Measurements from ENCODE around the gene USP7. TPM values are rescaled to one million over a fixed set of nuclear protein-coding genes. Genes with fewer than 3 reads are reported as not detected.

The USP7 gene
- total and polyA plus RNA-seq, 10 of the 15 experiments (the other 5 are each of a cell fraction or from before 2014, with no cell fraction given), result 16.2 to 133 (median 60.5) TPM

DNA sequence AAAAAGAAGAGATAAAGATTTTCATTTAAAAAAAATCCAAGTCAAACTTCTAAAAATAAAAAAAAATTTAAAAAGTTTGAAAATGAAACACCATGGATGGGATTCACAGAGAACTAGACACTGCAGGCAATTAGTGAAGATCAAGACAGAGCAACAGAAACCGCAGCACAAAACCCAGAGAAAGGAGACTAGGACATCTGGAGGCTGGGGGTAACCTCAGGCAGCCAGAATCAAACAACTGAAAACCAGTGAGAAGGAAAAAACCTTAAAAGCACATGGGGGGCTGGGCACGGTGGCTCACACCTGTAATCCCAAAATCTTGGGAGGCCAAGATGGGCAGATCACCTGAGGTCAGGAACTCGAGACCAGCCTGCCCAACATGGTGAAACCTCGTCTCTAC lies 50.9 kb downstream of the USP7 start:
- H3K36me3 ChIP-seq (ENCODE audit: control insufficient read depth in 2 of 2, insufficient read depth in 2 of 2, low read length in 1 of 2), result peaks cover 33 to 51% of the 10 kb centered on the region in 2 experiments
- H3K4me2 ChIP-seq (ENCODE audit: control insufficient read depth, insufficient read depth), result no peak overlapping the region
- BruUV-seq (replicated peaks), result no TSS peak
- H3K79me2 ChIP-seq (ENCODE audit: control insufficient read depth, insufficient read depth, low read length), result no peaks in the 10 kb centered on the region; the same call in none of the 2 replicates
- H3K9ac ChIP-seq (ENCODE audit: control insufficient read depth, insufficient read depth, low read length), result no peak overlapping the region
- intact Hi-C loops (cut with micrococcal nuclease; ENCODE audit: unreplicated experiment) (no loop called here), in situ Hi-C loops (cut with MboI) (no loop called here)
- H3K4me3 ChIP-seq, result no peak overlapping the region
- ChIA-PET SMC1A (ENCODE audit: uncharacterized antibody, unreplicated experiment) (interaction anchor here (1.4 to 1.6 kb wide), 2 partner anchors 24 to 96 kb away, joined by 3 to 6 read pairs; no protein-coding TSS in a partner anchor), POLR2A (no interaction called here), RAD21 (ENCODE audit: unreplicated experiment) (interaction anchor here (1.1 kb wide), 1 partner anchor 96 kb away, joined by 6 read pairs; no protein-coding TSS in a partner anchor), CTCF (interaction anchor here (0.7 kb wide), 2 partner anchors 36 to 1861 kb away, joined by 3 to 4 read pairs; no protein-coding TSS in a partner anchor)
- FAIRE-seq, result no peak
- TF ChIP-seq NFYB (IDR thresholded peaks at IDR 0.05; ENCODE audit: insufficient read depth, low read depth, low read length) (no peak), NRF1 (conservative IDR thresholded peaks at IDR 0.05; ENCODE audit: low read depth, low read length) (no peak), RAD21 (IDR thresholded peaks at IDR 0.05; ENCODE audit: insufficient read depth, low read depth, low read length) (no peak), LARP7 (IDR thresholded peaks at IDR 0.05) (no peak), SIN3A (IDR thresholded peaks at IDR 0.05; ENCODE audit: low read depth, low read length) (no peak), FOXK2 (IDR thresholded peaks at IDR 0.05) (no peak)
- TF ChIP-seq, protein P1, sequence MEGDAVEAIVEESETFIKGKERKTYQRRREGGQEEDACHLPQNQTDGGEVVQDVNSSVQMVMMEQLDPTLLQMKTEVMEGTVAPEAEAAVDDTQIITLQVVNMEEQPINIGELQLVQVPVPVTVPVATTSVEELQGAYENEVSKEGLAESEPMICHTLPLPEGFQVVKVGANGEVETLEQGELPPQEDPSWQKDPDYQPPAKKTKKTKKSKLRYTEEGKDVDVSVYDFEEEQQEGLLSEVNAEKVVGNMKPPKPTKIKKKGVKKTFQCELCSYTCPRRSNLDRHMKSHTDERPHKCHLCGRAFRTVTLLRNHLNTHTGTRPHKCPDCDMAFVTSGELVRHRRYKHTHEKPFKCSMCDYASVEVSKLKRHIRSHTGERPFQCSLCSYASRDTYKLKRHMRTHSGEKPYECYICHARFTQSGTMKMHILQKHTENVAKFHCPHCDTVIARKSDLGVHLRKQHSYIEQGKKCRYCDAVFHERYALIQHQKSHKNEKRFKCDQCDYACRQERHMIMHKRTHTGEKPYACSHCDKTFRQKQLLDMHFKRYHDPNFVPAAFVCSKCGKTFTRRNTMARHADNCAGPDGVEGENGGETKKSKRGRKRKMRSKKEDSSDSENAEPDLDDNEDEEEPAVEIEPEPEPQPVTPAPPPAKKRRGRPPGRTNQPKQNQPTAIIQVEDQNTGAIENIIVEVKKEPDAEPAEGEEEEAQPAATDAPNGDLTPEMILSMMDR (IDR thresholded peaks at IDR 0.05 in 2 of 3, conservative IDR thresholded peaks at IDR 0.05 in 1 of 3; ENCODE audit: control insufficient read depth in 2 of 3, extremely low read depth in 1 of 3, insufficient read depth in 1 of 3, low read depth in 3 of 3, low read length in 3 of 3), result no peak
- TF ChIP-seq, protein P2, sequence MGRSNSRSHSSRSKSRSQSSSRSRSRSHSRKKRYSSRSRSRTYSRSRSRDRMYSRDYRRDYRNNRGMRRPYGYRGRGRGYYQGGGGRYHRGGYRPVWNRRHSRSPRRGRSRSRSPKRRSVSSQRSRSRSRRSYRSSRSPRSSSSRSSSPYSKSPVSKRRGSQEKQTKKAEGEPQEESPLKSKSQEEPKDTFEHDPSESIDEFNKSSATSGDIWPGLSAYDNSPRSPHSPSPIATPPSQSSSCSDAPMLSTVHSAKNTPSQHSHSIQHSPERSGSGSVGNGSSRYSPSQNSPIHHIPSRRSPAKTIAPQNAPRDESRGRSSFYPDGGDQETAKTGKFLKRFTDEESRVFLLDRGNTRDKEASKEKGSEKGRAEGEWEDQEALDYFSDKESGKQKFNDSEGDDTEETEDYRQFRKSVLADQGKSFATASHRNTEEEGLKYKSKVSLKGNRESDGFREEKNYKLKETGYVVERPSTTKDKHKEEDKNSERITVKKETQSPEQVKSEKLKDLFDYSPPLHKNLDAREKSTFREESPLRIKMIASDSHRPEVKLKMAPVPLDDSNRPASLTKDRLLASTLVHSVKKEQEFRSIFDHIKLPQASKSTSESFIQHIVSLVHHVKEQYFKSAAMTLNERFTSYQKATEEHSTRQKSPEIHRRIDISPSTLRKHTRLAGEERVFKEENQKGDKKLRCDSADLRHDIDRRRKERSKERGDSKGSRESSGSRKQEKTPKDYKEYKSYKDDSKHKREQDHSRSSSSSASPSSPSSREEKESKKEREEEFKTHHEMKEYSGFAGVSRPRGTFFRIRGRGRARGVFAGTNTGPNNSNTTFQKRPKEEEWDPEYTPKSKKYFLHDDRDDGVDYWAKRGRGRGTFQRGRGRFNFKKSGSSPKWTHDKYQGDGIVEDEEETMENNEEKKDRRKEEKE (IDR thresholded peaks at IDR 0.05), result no peak
- WGBS (ENCODE audit: insufficient coverage, insufficient replicate concordance, low lambda C conversion rate, missing lambda C conversion rate), result 98% methylated on average over 4 of the region's 4 CpGs
- no peaks in the 10 kb centered on the region for H3K27me3 ChIP-seq (replicated peaks in 1 of 2; ENCODE audit: control insufficient read depth in 2 of 2, insufficient read depth in 2 of 2, low read length in 1 of 2)
- H4K20me1 ChIP-seq (ENCODE audit: control insufficient read depth, insufficient read depth), result no peaks in the 10 kb centered on the region
- H3K4me1 ChIP-seq (ENCODE audit: control insufficient read depth, insufficient read depth, low read length), result no peaks in the 10 kb centered on the region
- no peaks in the 10 kb centered on the region for H3K9me3 ChIP-seq (replicated peaks; ENCODE audit: control insufficient read depth, insufficient read depth, low read length)
- no peak overlapping the region for H3K27ac ChIP-seq (ENCODE audit: control insufficient read depth, insufficient read depth)
- no peak overlapping the region for H2AFZ ChIP-seq (ENCODE audit: control insufficient read depth, low read depth, low read length)
- no peak for DNase-seq (ENCODE audit: low read depth, low spot score)
- no peak for ATAC-seq

Measured in GM12878 (cell line).